GM19240 (cell line): ENCODE results near the gene AUP1.

Experiments used
- DNase-seq: peaks from one replicate; pipeline ENCODE4 v3.0.0; 2011; ENCODE audit warnings: low spot score; ENCODE audit not compliant: insufficient read length

AUP1 gene

GRCh38 chr2:74558284-74559230, 29.1 kb upstream of the AUP1 start:
- DNase-seq: no peak

GRCh38 chr2:74556831-74557370, 27.4 kb upstream of the AUP1 start:
- DNase-seq: no peak

- DNase-seq: no peak
Observed at GRCh38 chr2:74556159-74556558, 26.7 kb upstream of the AUP1 start.

- no peak for DNase-seq
Observed at GRCh38 chr2:74555610-74556103, 26.2 kb upstream of the AUP1 start.

GRCh38 chr2:74554820-74555531, 25.5 kb upstream of the AUP1 start:
- no peak for DNase-seq

GRCh38 chr2:74553892-74554819, 24.6 kb upstream of the AUP1 start, which contains the start of the genes DOK1 and LOXL3:
DOK1 (plus strand) TSS chr2:74554720; CDS start chr2:74554755, 35 bp downstream.
LOXL3 (minus strand) TSS chr2:74553942; CDS start chr2:74552634, 1,308 bp downstream.
- no peak for DNase-seq

GRCh38 chr2:74552914-74553811, 23.7 kb upstream of the AUP1 start:
- DNase-seq: no peak

- no peak for DNase-seq
Observed at GRCh38 chr2:74551942-74552913, 22.7 kb upstream of the AUP1 start.

- DNase-seq: no peak
Observed at GRCh38 chr2:74551530-74551929, 22.0 kb upstream of the AUP1 start.

GRCh38 chr2:74550231-74550630, 20.7 kb upstream of the AUP1 start:
- no peak for DNase-seq

GRCh38 chr2:74548900-74549826, 19.7 kb upstream of the AUP1 start:
- DNase-seq: no peak

- no peak for DNase-seq
Observed at GRCh38 chr2:74548285-74548899, 18.9 kb upstream of the AUP1 start.

GRCh38 chr2:74546004-74546403, 16.5 kb upstream of the AUP1 start:
- DNase-seq: no peak

- no peak for DNase-seq
Observed at GRCh38 chr2:74544634-74545033, 15.1 kb upstream of the AUP1 start.

GRCh38 chr2:74542978-74543377, 13.5 kb upstream of the AUP1 start:
- DNase-seq: no peak

GRCh38 chr2:74540291-74540690, 10.8 kb upstream of the AUP1 start:
- DNase-seq: no peak

GRCh38 chr2:74538881-74539339, 9.4 kb upstream of the AUP1 start:
- DNase-seq: no peak
